Cardiac fibroblast (primary cell): ENCODE data around the gene DDR2.
A peak's percentile ranks its signal among the peaks of the same experiment; 100 is the strongest.

Experiments
- DNase-seq, 2 donors: peaks; one replicate each; pipeline versions ENCODE4 v3.0.0 to v3.0.0-alpha.2; 2010; ENCODE audit warnings: low read depth in 2 of 2
- H3K4me3 ChIP-seq, 2 donors: replicated peaks in 1 of 2; 1 replicate in 1 of 2; 2 replicates in 1 of 2; pipeline ENCODE4 v1.5.1; 2011; ENCODE audit warnings: low read depth in 2 of 2, low read length in 2 of 2, mild to moderate bottlenecking in 2 of 2, moderate library complexity in 1 of 2
- CTCF ChIP-seq: IDR thresholded peaks from one replicate; pipeline ENCODE4 v1.5.1; 2011; ENCODE audit warnings: low read depth, mild to moderate bottlenecking, low read length, inconsistent platforms

Gene DDR2

GRCh38 chr1:162676750-162677149 lies 44.5 kb downstream of the DDR2 start:
- H3K4me3 ChIP-seq, result no peak overlapping the region
- no peak for TF ChIP-seq CTCF
- DNase-seq, result peak in 1 of 2 donors; percentile 62

- TF ChIP-seq CTCF, result no peak
- DNase-seq, result no peak
- H3K4me3 ChIP-seq, result no peak overlapping the region
Measured at GRCh38 chr1:162677607-162678371, 45.5 kb downstream of the DDR2 start.

- no peak for TF ChIP-seq CTCF
- peak; percentile 74 to 83 for DNase-seq
- H3K4me3 ChIP-seq, result no peak overlapping the region
Measured at GRCh38 chr1:162678439-162678838, 46.2 kb downstream of the DDR2 start.

- no peak for DNase-seq
- no peak overlapping the region for H3K4me3 ChIP-seq
- TF ChIP-seq CTCF, result no peak
Measured at GRCh38 chr1:162679298-162679697, 47.0 kb downstream of the DDR2 start.

GRCh38 chr1:162680419-162681121 lies 48.3 kb downstream of the DDR2 start:
- DNase-seq, result peak in 1 of 2 donors; percentile 68
- TF ChIP-seq CTCF, result no peak
- H3K4me3 ChIP-seq, result no peak overlapping the region

GRCh38 chr1:162681122-162681436 lies 48.8 kb downstream of the DDR2 start:
- DNase-seq, result no peak
- no peak for TF ChIP-seq CTCF
- no peak overlapping the region for H3K4me3 ChIP-seq
